ENCODE measurements around the gene CARD11.

- TF ChIP-seq REST (IDR thresholded peaks at IDR 0.05; ENCODE audit: insufficient replicate concordance, low read depth) (no peak), CTCF (IDR thresholded peaks at IDR 0.05; ENCODE audit: insufficient read depth, low read length) (no peak), POLR2AphosphoS5 (IDR thresholded peaks at IDR 0.05; ENCODE audit: low read depth) (no peak), SPI1 (IDR thresholded peaks at IDR 0.05; ENCODE audit: borderline replicate concordance, low read depth) (peak; percentile 56; the same call in 1 of the 2 replicates), GABPA (IDR thresholded peaks at IDR 0.05; ENCODE audit: low read depth) (no peak)
Observed at GRCh38 chr7:2944739-2945138, 98.9 kb downstream of the CARD11 start.

All from HL-60 (cell line).